Measurements from ENCODE around the gene MACF1. TPM values are rescaled to one million over a fixed set of nuclear protein-coding genes. Genes with fewer than 3 reads are reported as not detected.
"Not testable (repeated sequence)": the region's sequence is repeated elsewhere in the genome, so short reads cannot be mapped to it uniquely, and the experiment has no call there.

The MACF1 gene
- total RNA-seq, 5 donors from 2014 or later (not counting 1 experiment from before 2014, with no cell fraction given), result 232 to 596 (median 258) TPM

DNA sequence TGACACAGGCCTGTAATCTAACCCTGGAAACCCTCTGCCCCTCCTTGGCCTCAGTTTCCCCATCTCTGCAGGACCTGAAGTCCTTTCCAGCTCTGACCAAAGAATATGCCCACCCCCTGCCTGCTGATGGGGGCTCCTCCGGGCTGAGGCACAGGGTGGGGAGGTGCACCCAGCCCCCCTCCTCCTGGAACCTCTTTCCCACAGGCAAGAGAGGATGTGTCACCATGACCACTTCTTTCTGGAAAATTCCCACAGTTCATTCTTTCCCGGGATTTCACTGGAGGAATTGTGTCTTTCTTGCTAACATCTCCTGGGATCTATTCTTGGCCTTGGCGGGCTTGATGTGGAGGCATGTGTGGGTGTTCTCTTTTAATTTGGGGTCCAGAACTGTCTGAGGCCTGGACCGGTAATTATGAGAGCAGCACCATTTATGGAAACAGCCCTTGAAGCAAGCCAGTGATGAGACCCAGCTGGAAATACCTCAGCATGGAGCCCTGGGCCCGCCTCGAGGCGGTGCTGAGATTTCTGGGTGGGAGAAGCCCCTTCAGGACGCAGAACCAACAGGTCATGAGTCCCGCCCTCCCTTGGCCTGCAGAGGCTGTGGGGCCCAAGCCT is 293.7 kb downstream of the MACF1 start:
- H3K9me3 Mint-ChIP-seq; H3K27ac Mint-ChIP-seq; H3K4me1 ChIP-seq (ENCODE audit: control insufficient read depth in 1 of 2, extremely low read depth in 1 of 2, insufficient read depth in 2 of 2, low read length in 2 of 2); H3K4me1 Mint-ChIP-seq; DNase-seq; H3K9me3 ChIP-seq; ATAC-seq (replicated peaks in 1 of 4); H3K27ac ChIP-seq (ENCODE audit: low read length); H3K4me3 ChIP-seq (ENCODE audit: control insufficient read depth in 1 of 2, extremely low read depth in 1 of 2, low read length in 1 of 2); H3K36me3 Mint-ChIP-seq; H3K4me3 Mint-ChIP-seq; POLR2A ChIA-PET; H3K36me3 ChIP-seq (ENCODE audit: control insufficient read depth in 2 of 2, extremely low read depth in 1 of 2, insufficient read depth in 1 of 2, low read length in 1 of 2): not testable (repeated sequence)
- H3K27me3 ChIP-seq (replicated peaks in 1 of 2; ENCODE audit: control insufficient read depth in 2 of 2, extremely low read depth in 1 of 2, insufficient read depth in 2 of 2, low read length in 1 of 2), result peaks cover 0 to 25% of the 10 kb centered on the region in 2 experiments
- peaks cover 15 to 23% of the 10 kb centered on the region in 2 donors for H3K27me3 Mint-ChIP-seq
- CTCF ChIA-PET, result interaction anchor here in 1 of 2 donors (0.6 kb wide), 1 partner anchor 1106 kb away, joined by 5 read pairs; no protein-coding TSS in a partner anchor
- WGBS (ENCODE audit: insufficient coverage), result no CpG with 5 or more reads among the region's 9 CpGs

DNA sequence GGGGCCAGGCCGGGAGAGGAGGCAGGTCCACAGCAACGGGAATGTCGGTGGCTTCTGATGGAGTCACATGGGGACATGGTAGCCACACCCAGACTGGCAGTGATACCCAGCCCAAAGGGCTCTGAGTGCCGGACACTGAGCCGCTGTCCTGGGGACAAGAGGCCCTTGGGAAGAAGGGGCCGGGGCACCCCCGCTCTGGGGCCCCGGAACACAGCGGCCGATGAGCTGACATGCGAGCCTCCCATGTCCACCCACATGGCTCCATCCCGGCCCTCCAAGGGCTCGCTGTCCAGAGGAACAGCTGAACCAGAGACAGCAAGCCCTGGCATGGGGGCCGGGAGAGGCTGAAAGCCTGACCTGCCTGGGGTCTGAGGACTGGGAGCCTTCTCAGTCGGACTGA is 294.3 kb downstream of the MACF1 start:
- H3K4me3 ChIP-seq (ENCODE audit: control insufficient read depth in 1 of 2, extremely low read depth in 1 of 2, low read length in 1 of 2); H3K9me3 ChIP-seq; H3K36me3 ChIP-seq (ENCODE audit: control insufficient read depth in 2 of 2, extremely low read depth in 1 of 2, insufficient read depth in 1 of 2, low read length in 1 of 2); H3K27ac ChIP-seq (ENCODE audit: low read length); H3K4me1 Mint-ChIP-seq; H3K4me1 ChIP-seq (ENCODE audit: control insufficient read depth in 1 of 2, extremely low read depth in 1 of 2, insufficient read depth in 2 of 2, low read length in 2 of 2); ATAC-seq (replicated peaks in 1 of 4); POLR2A ChIA-PET; H3K36me3 Mint-ChIP-seq; DNase-seq; H3K9me3 Mint-ChIP-seq; H3K4me3 Mint-ChIP-seq; H3K27ac Mint-ChIP-seq: not testable (repeated sequence)
- CTCF ChIA-PET, result interaction anchor here in 1 of 2 donors (0.6 kb wide), 1 partner anchor 1106 kb away, joined by 5 read pairs; no protein-coding TSS in a partner anchor
- WGBS (ENCODE audit: insufficient coverage), result no CpG with 5 or more reads among the region's 15 CpGs
- H3K27me3 Mint-ChIP-seq, result peaks cover 10 to 18% of the 10 kb centered on the region in 2 donors
- peaks cover 0 to 20% of the 10 kb centered on the region in 2 experiments for H3K27me3 ChIP-seq (replicated peaks in 1 of 2; ENCODE audit: control insufficient read depth in 2 of 2, extremely low read depth in 1 of 2, insufficient read depth in 2 of 2, low read length in 1 of 2)

DNA sequence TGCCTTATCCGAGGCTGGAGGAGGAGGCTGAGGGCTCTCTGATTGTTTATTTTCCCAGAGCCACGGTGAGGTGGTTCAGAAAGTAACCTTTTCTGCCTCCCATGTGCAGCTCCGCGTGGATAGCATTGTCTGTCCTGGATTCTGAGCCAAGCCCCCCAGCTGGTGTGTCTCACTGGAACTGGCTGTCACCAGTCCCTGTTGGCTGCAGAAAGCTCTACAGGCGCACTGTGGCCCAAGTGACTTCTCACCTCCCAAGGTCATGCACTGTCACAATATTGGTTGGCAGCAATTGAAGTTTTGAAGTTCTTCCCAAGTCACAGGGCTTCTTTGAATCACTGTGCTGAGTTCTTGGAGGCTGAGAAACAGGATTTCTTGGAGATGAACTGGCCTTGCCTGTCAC is 295.2 kb downstream of the MACF1 start:
- H3K27ac Mint-ChIP-seq, result no peak overlapping the region
- ATAC-seq (replicated peaks in 1 of 4) (no peak), DNase-seq (no peak)
- no peaks in the 10 kb centered on the region for H3K36me3 Mint-ChIP-seq
- peaks cover 3 to 11% of the 10 kb centered on the region in 2 donors for H3K27me3 Mint-ChIP-seq
- H3K9me3 Mint-ChIP-seq, result no peaks in the 10 kb centered on the region
- peaks cover 0 to 12% of the 10 kb centered on the region in 2 experiments for H3K27me3 ChIP-seq (replicated peaks in 1 of 2; ENCODE audit: control insufficient read depth in 2 of 2, extremely low read depth in 1 of 2, insufficient read depth in 2 of 2, low read length in 1 of 2)
- H3K4me1 Mint-ChIP-seq, result no peaks in the 10 kb centered on the region
- no peaks in the 10 kb centered on the region for H3K36me3 ChIP-seq (ENCODE audit: control insufficient read depth in 2 of 2, extremely low read depth in 1 of 2, insufficient read depth in 1 of 2, low read length in 1 of 2)
- no peaks in the 10 kb centered on the region for H3K9me3 ChIP-seq
- H3K4me3 ChIP-seq (ENCODE audit: control insufficient read depth in 1 of 2, extremely low read depth in 1 of 2, low read length in 1 of 2), result no peak overlapping the region
- H3K4me3 Mint-ChIP-seq, result no peak overlapping the region
- ChIA-PET POLR2A (no interaction called here), CTCF (no interaction called here)
- WGBS (ENCODE audit: insufficient coverage), result 94% methylated on average over 4 of the region's 5 CpGs
- H3K4me1 ChIP-seq (ENCODE audit: control insufficient read depth in 1 of 2, extremely low read depth in 1 of 2, insufficient read depth in 2 of 2, low read length in 2 of 2), result no peaks in the 10 kb centered on the region
- no peak overlapping the region for H3K27ac ChIP-seq (ENCODE audit: low read length)

DNA sequence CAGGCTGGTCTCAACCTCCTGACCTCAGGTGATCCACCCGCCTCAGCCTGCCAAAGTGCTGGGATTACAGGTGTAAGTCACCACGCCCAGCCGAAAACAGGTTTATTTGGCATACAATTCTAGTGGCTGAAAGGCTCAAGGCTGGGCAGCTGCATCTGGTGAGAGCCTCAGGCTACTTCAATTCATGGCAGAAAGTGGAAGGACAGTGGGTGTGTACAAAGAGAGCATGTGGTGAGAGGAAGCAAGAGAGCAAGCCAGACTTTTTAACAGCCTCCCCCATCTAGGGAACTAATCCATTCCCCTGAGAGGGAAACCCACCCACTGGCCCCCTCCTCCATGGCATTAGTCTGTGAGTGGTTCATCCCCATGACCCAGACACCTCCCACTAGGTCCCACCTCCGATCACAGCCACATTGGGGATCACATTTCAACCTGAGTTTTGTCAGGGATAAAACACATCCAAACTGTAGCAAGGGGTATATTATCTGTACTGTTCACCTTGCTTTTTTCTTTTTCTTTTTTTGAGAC is 296.4 kb downstream of the MACF1 start:
- H3K27me3 ChIP-seq (replicated peaks in 1 of 2; ENCODE audit: control insufficient read depth in 2 of 2, extremely low read depth in 1 of 2, insufficient read depth in 2 of 2, low read length in 1 of 2), result peaks cover 0 to 7% of the 10 kb centered on the region in 2 experiments
- no peaks in the 10 kb centered on the region for H3K4me1 Mint-ChIP-seq
- ChIA-PET POLR2A (interaction anchor here in 1 of 2 donors (0.6 kb wide), 1 partner anchor 224 kb away, joined by 5 read pairs; no protein-coding TSS in a partner anchor), CTCF (no interaction called here)
- no peak overlapping the region for H3K27ac Mint-ChIP-seq
- no peaks in the 10 kb centered on the region for H3K36me3 ChIP-seq (ENCODE audit: control insufficient read depth in 2 of 2, extremely low read depth in 1 of 2, insufficient read depth in 1 of 2, low read length in 1 of 2)
- H3K27ac ChIP-seq (ENCODE audit: low read length), result no peak overlapping the region
- no peaks in the 10 kb centered on the region for H3K9me3 Mint-ChIP-seq
- peaks cover 3 to 10% of the 10 kb centered on the region in 2 donors for H3K27me3 Mint-ChIP-seq
- no peaks in the 10 kb centered on the region for H3K36me3 Mint-ChIP-seq
- 90% methylated on average over 2 of the region's 4 CpGs for WGBS (ENCODE audit: insufficient coverage)
- DNase-seq, result no peak
- no peak overlapping the region for H3K4me3 Mint-ChIP-seq
- no peaks in the 10 kb centered on the region for H3K4me1 ChIP-seq (ENCODE audit: control insufficient read depth in 1 of 2, extremely low read depth in 1 of 2, insufficient read depth in 2 of 2, low read length in 2 of 2)
- H3K9me3 ChIP-seq, result no peaks in the 10 kb centered on the region
- H3K4me3 ChIP-seq (ENCODE audit: control insufficient read depth in 1 of 2, extremely low read depth in 1 of 2, low read length in 1 of 2), result no peak overlapping the region
- ATAC-seq (replicated peaks in 1 of 4), result no peak

DNA sequence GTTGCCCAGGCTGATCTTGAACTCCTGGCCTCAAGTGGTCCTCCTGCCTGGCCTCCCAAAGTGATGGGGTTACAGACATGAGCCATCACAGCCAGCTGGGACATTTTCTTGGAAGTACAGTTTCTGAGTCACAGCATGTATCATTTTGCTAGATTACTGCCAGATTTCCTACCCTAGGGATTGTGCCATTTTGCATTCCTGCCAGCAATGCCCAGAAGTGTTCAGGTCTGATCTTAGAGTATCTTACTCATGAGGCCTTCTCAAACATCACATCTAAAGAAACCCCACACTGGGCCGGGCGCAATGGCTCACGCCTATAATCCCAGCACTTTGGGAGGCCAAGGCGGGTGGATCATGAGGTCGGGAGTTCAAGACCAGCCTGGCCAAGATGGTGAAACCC is 297.2 kb downstream of the MACF1 start:
- Histone ChIP-seq H3K27ac (ENCODE audit: low read length) (no peak overlapping the region), H3K27me3 (replicated peaks in 1 of 2; ENCODE audit: control insufficient read depth in 2 of 2, extremely low read depth in 1 of 2, insufficient read depth in 2 of 2, low read length in 1 of 2) (peaks cover 0 to 7% of the 10 kb centered on the region in 2 experiments), H3K36me3 (ENCODE audit: control insufficient read depth in 2 of 2, extremely low read depth in 1 of 2, insufficient read depth in 1 of 2, low read length in 1 of 2) (no peaks in the 10 kb centered on the region), H3K4me1 (ENCODE audit: control insufficient read depth in 1 of 2, extremely low read depth in 1 of 2, insufficient read depth in 2 of 2, low read length in 2 of 2) (no peaks in the 10 kb centered on the region), H3K4me3 (ENCODE audit: control insufficient read depth in 1 of 2, extremely low read depth in 1 of 2, low read length in 1 of 2) (no peak overlapping the region), H3K9me3 (no peaks in the 10 kb centered on the region)
- no peaks in the 10 kb centered on the region for H3K4me1 Mint-ChIP-seq
- H3K4me3 Mint-ChIP-seq, result no peak overlapping the region
- H3K27ac Mint-ChIP-seq, result no peak overlapping the region
- ChIA-PET CTCF (interaction anchor here in 1 of 2 donors (0.7 kb wide), 1 partner anchor 21 kb away, joined by 3 read pairs; no protein-coding TSS in a partner anchor), POLR2A (no interaction called here)
- ATAC-seq (replicated peaks in 1 of 4) (no peak), DNase-seq (no peak)
- no peaks in the 10 kb centered on the region for H3K9me3 Mint-ChIP-seq
- WGBS (ENCODE audit: insufficient coverage), result 88% methylated on average over 3 of the region's 5 CpGs
- H3K27me3 Mint-ChIP-seq, result peaks cover 0 to 6% of the 10 kb centered on the region in 2 donors
- H3K36me3 Mint-ChIP-seq, result no peaks in the 10 kb centered on the region

DNA sequence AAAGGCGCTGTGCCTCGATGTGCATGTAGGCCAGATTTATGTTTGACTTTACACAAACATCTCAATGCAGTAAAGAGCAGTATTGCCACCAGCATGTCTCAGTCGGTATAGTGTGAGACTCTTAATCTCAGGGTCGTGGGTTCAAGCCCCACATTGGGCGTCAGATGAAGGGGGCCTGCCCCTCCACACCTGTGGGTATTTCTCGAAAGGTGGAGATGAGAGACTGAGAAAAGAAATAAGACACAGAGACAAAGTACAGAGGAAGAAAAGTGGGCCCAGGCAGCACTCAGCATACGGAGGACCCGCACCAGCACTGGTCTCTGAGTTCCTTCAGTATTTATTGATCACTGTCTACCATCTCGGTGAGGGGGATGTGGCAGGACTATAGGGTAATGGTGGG is 299.9 kb downstream of the MACF1 start:
- POLR2A ChIA-PET; H3K4me3 Mint-ChIP-seq; ATAC-seq (replicated peaks in 1 of 4); H3K4me3 ChIP-seq (ENCODE audit: control insufficient read depth in 1 of 2, extremely low read depth in 1 of 2, low read length in 1 of 2); H3K36me3 ChIP-seq (ENCODE audit: control insufficient read depth in 2 of 2, extremely low read depth in 1 of 2, insufficient read depth in 1 of 2, low read length in 1 of 2); CTCF ChIA-PET; H3K4me1 ChIP-seq (ENCODE audit: control insufficient read depth in 1 of 2, extremely low read depth in 1 of 2, insufficient read depth in 2 of 2, low read length in 2 of 2); H3K27ac ChIP-seq (ENCODE audit: low read length); H3K9me3 ChIP-seq; DNase-seq; H3K27me3 Mint-ChIP-seq; H3K27me3 ChIP-seq (replicated peaks in 1 of 2; ENCODE audit: control insufficient read depth in 2 of 2, extremely low read depth in 1 of 2, insufficient read depth in 2 of 2, low read length in 1 of 2); H3K27ac Mint-ChIP-seq; H3K36me3 Mint-ChIP-seq; H3K9me3 Mint-ChIP-seq: not testable (repeated sequence)
- peaks cover 2 to 11% (median 8%) of the 10 kb centered on the region in 3 donors for H3K4me1 Mint-ChIP-seq
- WGBS (ENCODE audit: insufficient coverage), result 85% methylated on average over 4 of the region's 9 CpGs
